ENCODE data around the gene CSNK2B.

Gene CSNK2B

DNA sequence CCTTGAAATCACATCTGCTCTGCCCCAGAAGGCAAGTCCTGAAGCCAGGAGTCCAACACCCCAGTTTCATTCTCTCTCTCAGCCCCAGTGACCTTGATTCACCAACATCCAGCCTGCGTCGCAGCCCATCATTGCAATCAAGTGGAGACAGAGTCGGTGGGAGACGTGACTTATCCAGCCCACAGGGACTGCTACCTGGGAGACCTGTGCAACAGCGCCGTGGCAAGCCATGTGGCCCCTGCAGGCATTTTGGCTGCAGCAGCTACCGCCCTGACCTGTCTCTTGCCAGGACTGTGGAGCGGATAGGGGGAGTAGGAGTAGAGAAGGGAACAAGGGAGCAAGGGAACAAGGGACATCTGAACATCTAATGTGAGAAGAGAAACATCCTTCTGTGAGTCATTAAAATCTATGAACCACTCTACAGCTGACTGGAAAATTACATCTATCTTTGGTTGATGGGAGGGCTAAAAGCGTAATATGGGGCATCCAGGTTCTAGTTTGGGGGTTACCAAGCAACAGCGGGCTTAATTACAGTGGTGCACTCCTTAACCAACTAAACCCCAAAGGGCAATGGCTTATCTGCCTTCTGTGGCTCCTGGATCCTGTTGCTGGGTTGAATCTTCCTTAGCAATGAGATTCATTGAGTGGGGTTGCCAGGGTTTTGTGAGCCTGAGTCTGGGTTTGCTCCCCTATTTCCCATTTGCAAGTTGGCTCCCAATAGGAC, 51.8 kb downstream of the CSNK2B start:
- FAIRE-seq: no peak

DNA sequence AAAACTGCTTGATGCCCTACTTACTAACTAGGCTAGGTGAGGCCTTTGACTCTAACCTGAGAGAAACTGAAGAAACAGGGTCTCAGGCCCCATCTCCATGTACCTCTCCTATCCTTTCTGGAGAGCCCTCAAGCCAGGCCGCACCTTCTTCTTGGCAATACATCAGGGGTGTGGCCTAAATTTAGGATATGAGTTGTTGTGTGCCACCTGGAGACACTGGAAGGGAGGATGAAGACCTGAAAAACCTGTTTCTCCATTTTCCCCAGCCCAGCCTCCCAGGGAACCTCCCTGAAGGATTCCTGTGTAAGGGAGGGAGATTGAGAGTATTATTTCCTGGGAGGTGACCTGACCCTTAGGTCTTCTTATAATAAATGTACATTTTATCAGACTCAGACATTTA, 52.4 kb downstream of the CSNK2B start:
- no peak for FAIRE-seq

DNA sequence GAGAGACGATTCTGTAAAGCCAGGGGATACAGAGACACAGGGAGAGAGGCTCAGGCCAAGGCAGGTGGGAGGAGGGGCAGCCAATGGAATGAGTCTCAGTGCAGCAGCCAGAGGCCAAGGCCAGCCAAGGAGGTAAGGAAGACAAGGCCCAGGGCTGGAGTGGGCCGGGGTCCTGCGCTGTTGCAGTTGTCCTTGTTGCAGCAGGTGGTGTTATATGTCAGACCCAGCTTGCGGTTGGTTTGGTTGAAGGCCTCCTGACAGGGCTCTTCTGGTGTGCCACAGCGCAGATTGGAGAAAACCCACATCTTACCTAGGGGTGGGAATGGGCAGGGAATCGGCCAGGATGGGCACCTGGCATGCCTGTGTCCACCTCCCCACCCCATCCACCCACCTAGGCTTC, 53.1 kb downstream of the CSNK2B start:
- no peak for FAIRE-seq
